Measurements from ENCODE around the gene S100A2. TPM values are rescaled to one million over a fixed set of nuclear protein-coding genes. Genes with fewer than 3 reads are reported as not detected.

S100A2 gene
- total RNA-seq, 1 donor, result 1.8 TPM

DNA sequence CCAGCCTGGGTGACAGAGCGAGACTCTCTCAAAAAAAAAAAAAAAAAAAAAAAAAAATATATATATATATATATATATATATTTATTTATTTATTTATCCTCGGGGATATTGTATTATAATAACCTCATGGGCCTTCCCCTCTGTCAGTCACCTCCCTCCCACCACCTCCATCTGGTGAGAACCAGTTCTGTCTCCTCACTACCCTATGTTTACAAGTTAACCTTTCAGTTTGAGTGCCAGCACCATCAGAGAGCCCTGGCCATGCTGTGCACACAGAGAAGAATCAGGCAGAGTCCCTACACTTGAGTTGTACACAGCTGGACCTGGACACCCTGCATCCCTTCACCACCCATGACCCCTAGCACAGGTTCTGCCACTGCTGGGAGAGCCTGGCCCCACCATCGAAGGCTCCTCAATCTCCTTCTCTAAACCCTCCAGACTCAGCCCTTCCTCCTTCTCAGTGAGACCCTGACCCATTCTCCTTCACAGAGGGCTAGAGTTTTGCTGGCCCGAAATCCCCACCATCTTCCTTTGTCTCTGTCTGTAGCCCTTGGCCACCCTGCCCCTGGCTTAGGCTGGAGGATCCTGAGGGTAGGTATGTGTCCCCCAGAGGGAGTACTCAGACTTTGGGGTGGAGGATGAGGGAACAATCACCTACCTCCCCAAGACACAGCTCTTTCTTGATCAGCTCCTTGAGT, 26.1 kb downstream of the S100A2 start:
- DNase-seq (ENCODE audit: insufficient read length, low spot score, missing footprints), result no peak
- no peak overlapping the region for H3K4me3 ChIP-seq (ENCODE audit: insufficient read depth, low read length)
- no peak overlapping the region for H2AFZ ChIP-seq (ENCODE audit: low read length)
- no peaks in the 10 kb centered on the region for H3K9me3 ChIP-seq (ENCODE audit: low read depth, low read length)
- H3K4me1 ChIP-seq (ENCODE audit: insufficient read depth, low read length), result peaks cover 38% of the 10 kb centered on the region
- peaks cover 7% of the 10 kb centered on the region for H4K20me1 ChIP-seq (ENCODE audit: insufficient read depth, low read length)
- no peak overlapping the region for H3K4me2 ChIP-seq (ENCODE audit: insufficient read depth, low read length)
- H3K79me2 ChIP-seq (ENCODE audit: insufficient read depth, low read length), result peaks cover 12% of the 10 kb centered on the region
- H3K36me3 ChIP-seq (ENCODE audit: insufficient read depth, low read length), result peaks cover 4% of the 10 kb centered on the region
- TF ChIP-seq, protein P1, sequence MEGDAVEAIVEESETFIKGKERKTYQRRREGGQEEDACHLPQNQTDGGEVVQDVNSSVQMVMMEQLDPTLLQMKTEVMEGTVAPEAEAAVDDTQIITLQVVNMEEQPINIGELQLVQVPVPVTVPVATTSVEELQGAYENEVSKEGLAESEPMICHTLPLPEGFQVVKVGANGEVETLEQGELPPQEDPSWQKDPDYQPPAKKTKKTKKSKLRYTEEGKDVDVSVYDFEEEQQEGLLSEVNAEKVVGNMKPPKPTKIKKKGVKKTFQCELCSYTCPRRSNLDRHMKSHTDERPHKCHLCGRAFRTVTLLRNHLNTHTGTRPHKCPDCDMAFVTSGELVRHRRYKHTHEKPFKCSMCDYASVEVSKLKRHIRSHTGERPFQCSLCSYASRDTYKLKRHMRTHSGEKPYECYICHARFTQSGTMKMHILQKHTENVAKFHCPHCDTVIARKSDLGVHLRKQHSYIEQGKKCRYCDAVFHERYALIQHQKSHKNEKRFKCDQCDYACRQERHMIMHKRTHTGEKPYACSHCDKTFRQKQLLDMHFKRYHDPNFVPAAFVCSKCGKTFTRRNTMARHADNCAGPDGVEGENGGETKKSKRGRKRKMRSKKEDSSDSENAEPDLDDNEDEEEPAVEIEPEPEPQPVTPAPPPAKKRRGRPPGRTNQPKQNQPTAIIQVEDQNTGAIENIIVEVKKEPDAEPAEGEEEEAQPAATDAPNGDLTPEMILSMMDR (IDR thresholded peaks at IDR 0.05; ENCODE audit: extremely low read depth, low read depth, low read length), result no peak
- no peaks in the 10 kb centered on the region for H3K27me3 ChIP-seq (ENCODE audit: insufficient read depth, low read length)
- no peak overlapping the region for H3K27ac ChIP-seq (ENCODE audit: low read depth, low read length)

DNA sequence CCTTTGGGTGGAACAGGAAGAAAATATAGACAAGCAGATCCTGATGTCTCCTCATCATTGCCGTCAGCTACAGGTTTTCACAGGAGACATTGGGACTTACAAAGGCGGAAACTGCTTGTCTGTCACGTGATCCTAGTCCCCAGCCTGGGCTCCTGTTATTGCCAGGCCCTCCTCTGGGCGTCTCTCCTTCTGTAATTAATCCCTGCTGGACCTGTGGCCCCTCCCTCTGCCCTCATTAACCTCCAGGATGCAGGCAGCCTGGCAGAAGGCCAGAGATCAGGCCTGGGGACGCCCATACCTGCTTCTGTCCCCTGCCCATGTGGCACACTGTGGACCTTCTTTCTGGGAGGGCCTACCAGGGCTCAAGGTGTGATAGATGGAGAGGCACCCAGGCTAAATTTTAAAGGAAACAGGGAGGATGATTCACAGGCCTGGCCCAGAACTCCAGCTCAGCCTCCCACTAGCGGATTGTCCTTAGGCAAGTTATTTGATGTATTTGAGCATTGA, 27.3 kb downstream of the S100A2 start:
- Histone ChIP-seq H3K27ac (ENCODE audit: low read depth, low read length) (no peak overlapping the region), H3K4me2 (ENCODE audit: insufficient read depth, low read length) (no peak overlapping the region), H3K36me3 (ENCODE audit: insufficient read depth, low read length) (peaks cover 4% of the 10 kb centered on the region), H3K4me3 (ENCODE audit: insufficient read depth, low read length) (no peak overlapping the region), H2AFZ (ENCODE audit: low read length) (no peak overlapping the region), H3K27me3 (ENCODE audit: insufficient read depth, low read length) (no peaks in the 10 kb centered on the region), H3K9me3 (ENCODE audit: low read depth, low read length) (no peaks in the 10 kb centered on the region), H3K79me2 (ENCODE audit: insufficient read depth, low read length) (peaks cover 19% of the 10 kb centered on the region), H3K4me1 (ENCODE audit: insufficient read depth, low read length) (peaks cover 37% of the 10 kb centered on the region), H4K20me1 (ENCODE audit: insufficient read depth, low read length) (peaks cover 8% of the 10 kb centered on the region)
- DNase-seq (ENCODE audit: insufficient read length, low spot score, missing footprints), result no peak
- TF ChIP-seq, protein P1 (IDR thresholded peaks at IDR 0.05; ENCODE audit: extremely low read depth, low read depth, low read length), result no peak

DNA sequence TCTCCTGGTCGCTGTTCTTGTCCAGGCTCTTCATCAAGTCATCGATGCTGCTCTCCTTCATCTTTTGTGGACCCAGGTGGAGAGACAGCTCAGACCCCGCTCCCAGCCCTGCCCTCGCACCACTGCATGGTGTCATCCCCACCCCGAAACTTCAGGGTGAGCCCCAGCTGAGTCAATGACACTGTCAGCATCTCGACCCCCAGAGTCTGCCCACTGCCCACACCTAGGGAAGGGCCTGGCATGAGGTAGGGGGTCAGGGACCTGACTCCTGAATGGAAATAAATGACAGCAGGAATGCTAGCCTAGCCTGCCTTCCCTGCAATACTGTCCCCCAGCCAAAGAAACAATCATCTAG, 28.3 kb downstream of the S100A2 start:
- H3K4me3 ChIP-seq (ENCODE audit: insufficient read depth, low read length), result no peak overlapping the region
- DNase-seq (ENCODE audit: insufficient read length, low spot score, missing footprints), result no peak
- H3K27me3 ChIP-seq (ENCODE audit: insufficient read depth, low read length), result no peaks in the 10 kb centered on the region
- H2AFZ ChIP-seq (ENCODE audit: low read length), result no peak overlapping the region
- H3K27ac ChIP-seq (ENCODE audit: low read depth, low read length), result no peak overlapping the region
- H4K20me1 ChIP-seq (ENCODE audit: insufficient read depth, low read length), result peaks cover 8% of the 10 kb centered on the region
- TF ChIP-seq, protein P1 (IDR thresholded peaks at IDR 0.05; ENCODE audit: extremely low read depth, low read depth, low read length), result no peak
- peaks cover 39% of the 10 kb centered on the region for H3K4me1 ChIP-seq (ENCODE audit: insufficient read depth, low read length)
- H3K9me3 ChIP-seq (ENCODE audit: low read depth, low read length), result no peaks in the 10 kb centered on the region
- H3K36me3 ChIP-seq (ENCODE audit: insufficient read depth, low read length), result peaks cover 4% of the 10 kb centered on the region
- peaks cover 19% of the 10 kb centered on the region for H3K79me2 ChIP-seq (ENCODE audit: insufficient read depth, low read length)
- H3K4me2 ChIP-seq (ENCODE audit: insufficient read depth, low read length), result no peak overlapping the region

DNA sequence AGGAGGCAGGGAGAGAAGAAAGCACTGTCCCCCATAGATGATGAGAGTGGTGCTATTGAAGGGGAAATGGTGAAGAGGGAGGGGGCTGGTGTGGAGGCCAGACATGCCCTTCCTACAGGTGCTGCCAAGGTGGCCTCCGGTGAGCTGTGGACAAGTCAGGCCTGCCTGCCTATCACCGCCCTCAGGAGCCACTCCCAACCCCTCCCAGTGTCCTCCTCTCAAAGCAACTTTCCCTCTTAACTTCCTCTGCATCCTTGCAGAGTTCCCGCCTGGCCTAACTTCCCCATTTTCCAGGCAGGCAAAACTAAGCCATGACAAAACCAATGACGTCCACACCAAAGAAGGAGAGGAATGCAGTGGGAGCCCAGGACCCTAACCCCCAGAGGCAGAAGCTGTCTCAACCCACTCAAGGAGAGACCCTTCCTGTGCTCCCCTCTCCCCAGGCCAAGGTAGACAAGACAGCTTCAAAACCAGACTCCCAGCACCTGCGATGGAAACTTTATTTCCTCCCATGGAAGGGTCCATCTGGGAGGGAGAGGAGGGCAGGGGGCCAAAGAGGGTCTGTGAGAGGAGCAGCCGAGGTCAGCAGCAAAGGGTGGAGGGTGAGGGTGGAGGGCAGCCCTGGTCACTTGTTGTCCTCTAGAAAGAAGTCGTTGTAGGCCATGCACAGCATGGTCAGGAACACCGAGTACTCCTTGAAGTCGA, 28.8 kb downstream of the S100A2 start:
- Histone ChIP-seq H3K4me1 (ENCODE audit: insufficient read depth, low read length) (peaks cover 39% of the 10 kb centered on the region), H4K20me1 (ENCODE audit: insufficient read depth, low read length) (peaks cover 8% of the 10 kb centered on the region), H3K9me3 (ENCODE audit: low read depth, low read length) (no peaks in the 10 kb centered on the region), H3K79me2 (ENCODE audit: insufficient read depth, low read length) (peaks cover 19% of the 10 kb centered on the region), H3K36me3 (ENCODE audit: insufficient read depth, low read length) (peaks cover 4% of the 10 kb centered on the region), H3K27me3 (ENCODE audit: insufficient read depth, low read length) (no peaks in the 10 kb centered on the region), H3K4me2 (ENCODE audit: insufficient read depth, low read length) (peak overlapping the region; percentile 92), H2AFZ (ENCODE audit: low read length) (peak overlapping the region; percentile 93), H3K27ac (ENCODE audit: low read depth, low read length) (peak overlapping the region; percentile 72), H3K4me3 (ENCODE audit: insufficient read depth, low read length) (peak overlapping the region; percentile 85)
- TF ChIP-seq, protein P1 (IDR thresholded peaks at IDR 0.05; ENCODE audit: extremely low read depth, low read depth, low read length), result no peak
- no peak for DNase-seq (ENCODE audit: insufficient read length, low spot score, missing footprints)
